Measurements from ENCODE around the gene ALKBH8.
"Not testable (repeated sequence)": the region's sequence is repeated elsewhere in the genome, so short reads cannot be mapped to it uniquely, and the experiment has no call there.

Gene ALKBH8

GRCh38 chr11:107573438-107573837, 7.9 kb upstream of the ALKBH8 start:
- Histone ChIP-seq H3K9ac (ENCODE audit: low read length) (no peak overlapping the region), H3K9me3 (ENCODE audit: control insufficient read depth, low read length) (no peaks in the 10 kb centered on the region), H3K4me1 (ENCODE audit: control insufficient read depth, insufficient read depth, low read length) (no peaks in the 10 kb centered on the region), H3K27me3 (replicated peaks; ENCODE audit: control insufficient read depth, insufficient read depth, low read length) (no peaks in the 10 kb centered on the region), H3K4me3 (ENCODE audit: low read length) (no peak overlapping the region), H3K36me3 (ENCODE audit: control insufficient read depth, insufficient read depth, low read length, severe bottlenecking) (no peaks in the 10 kb centered on the region)
- no peak for DNase-seq (ENCODE audit: low read depth)

DNA sequence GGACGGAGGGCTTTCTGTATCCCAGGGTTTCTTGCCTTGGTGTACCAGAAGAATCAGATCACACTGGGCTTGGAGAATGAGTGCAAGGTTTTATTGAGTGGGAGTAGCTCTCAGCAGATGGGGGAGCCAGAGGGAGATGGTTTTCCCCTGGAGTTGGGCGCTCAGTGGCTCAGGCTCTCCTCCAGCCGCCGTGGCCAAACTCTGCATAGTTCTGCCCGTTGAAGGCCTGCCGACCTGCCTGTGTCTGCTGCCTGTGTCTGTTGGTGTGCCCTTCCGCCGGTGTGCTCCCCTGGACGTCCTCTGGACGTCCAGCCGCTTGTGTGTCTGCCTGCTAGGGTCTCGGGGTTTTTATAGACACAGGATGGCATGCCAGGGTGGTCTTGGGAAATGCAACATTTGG, 4.5 kb upstream of the ALKBH8 start:
- no peak for DNase-seq (ENCODE audit: low read depth)
- Histone ChIP-seq H3K9me3 (ENCODE audit: control insufficient read depth, low read length) (no peaks in the 10 kb centered on the region), H3K4me3 (ENCODE audit: low read length) (no peak overlapping the region), H3K9ac (ENCODE audit: low read length) (no peak overlapping the region), H3K36me3 (ENCODE audit: control insufficient read depth, insufficient read depth, low read length, severe bottlenecking) (no peaks in the 10 kb centered on the region), H3K4me1 (ENCODE audit: control insufficient read depth, insufficient read depth, low read length) (peaks cover under 1% of the 10 kb centered on the region), H3K27me3 (replicated peaks; ENCODE audit: control insufficient read depth, insufficient read depth, low read length) (no peaks in the 10 kb centered on the region)

GRCh38 chr11:107567739-107568335, 2.3 kb upstream of the ALKBH8 start:
- no peaks in the 10 kb centered on the region for H3K27me3 ChIP-seq (replicated peaks; ENCODE audit: control insufficient read depth, insufficient read depth, low read length)
- H3K9ac ChIP-seq (ENCODE audit: low read length), result no peak overlapping the region
- no peaks in the 10 kb centered on the region for H3K9me3 ChIP-seq (ENCODE audit: control insufficient read depth, low read length)
- no peaks in the 10 kb centered on the region for H3K36me3 ChIP-seq (ENCODE audit: control insufficient read depth, insufficient read depth, low read length, severe bottlenecking)
- H3K4me1 ChIP-seq (ENCODE audit: control insufficient read depth, insufficient read depth, low read length), result peaks cover 21% of the 10 kb centered on the region
- no peak for DNase-seq (ENCODE audit: low read depth)
- H3K4me3 ChIP-seq (ENCODE audit: low read length), result no peak overlapping the region

DNA sequence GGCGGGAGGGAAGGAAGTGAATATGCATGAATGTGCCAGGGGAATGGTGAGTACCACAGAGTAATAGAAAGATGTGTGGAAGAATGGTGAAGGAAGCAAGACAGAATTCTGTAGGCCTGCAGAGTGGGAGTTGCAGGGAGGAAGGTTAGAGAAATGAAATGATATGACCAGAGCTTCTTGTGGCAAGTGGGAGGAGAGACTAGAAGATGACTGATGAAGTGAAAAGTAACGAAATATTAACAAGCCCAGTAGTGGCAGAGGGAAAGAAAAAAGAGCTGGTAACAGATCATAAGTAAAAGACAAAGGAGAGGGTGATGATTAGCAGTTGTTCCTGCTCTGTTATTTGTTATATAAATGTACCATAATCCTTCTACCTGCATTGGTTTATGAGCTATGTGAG, 1.0 kb upstream of the ALKBH8 start:
- Histone ChIP-seq H3K27me3 (replicated peaks; ENCODE audit: control insufficient read depth, insufficient read depth, low read length) (no peaks in the 10 kb centered on the region), H3K4me3 (ENCODE audit: low read length) (no peak overlapping the region), H3K36me3 (ENCODE audit: control insufficient read depth, insufficient read depth, low read length, severe bottlenecking) (no peaks in the 10 kb centered on the region), H3K4me1 (ENCODE audit: control insufficient read depth, insufficient read depth, low read length) (peaks cover 34% of the 10 kb centered on the region), H3K9me3 (ENCODE audit: control insufficient read depth, low read length) (no peaks in the 10 kb centered on the region), H3K9ac (ENCODE audit: low read length) (no peak overlapping the region)
- no peak for DNase-seq (ENCODE audit: low read depth)

- not testable (repeated sequence) for H3K27me3 ChIP-seq (replicated peaks; ENCODE audit: control insufficient read depth, insufficient read depth, low read length); H3K36me3 ChIP-seq (ENCODE audit: control insufficient read depth, insufficient read depth, low read length, severe bottlenecking); H3K9me3 ChIP-seq (ENCODE audit: control insufficient read depth, low read length)
- peak overlapping the region; percentile 98 for H3K4me3 ChIP-seq (ENCODE audit: low read length)
- DNase-seq (ENCODE audit: low read depth), result peak; percentile 27
- peak overlapping the region; percentile 93 for H3K9ac ChIP-seq (ENCODE audit: low read length)
- H3K4me1 ChIP-seq (ENCODE audit: control insufficient read depth, insufficient read depth, low read length), result peaks cover 39% of the 10 kb centered on the region
Measured at GRCh38 chr11:107565955-107566501, 493 bp upstream of the ALKBH8 start.

- Histone ChIP-seq H3K36me3 (ENCODE audit: control insufficient read depth, insufficient read depth, low read length, severe bottlenecking) (no peaks in the 10 kb centered on the region), H3K4me3 (ENCODE audit: low read length) (peak overlapping the region; percentile 98), H3K27me3 (replicated peaks; ENCODE audit: control insufficient read depth, insufficient read depth, low read length) (no peaks in the 10 kb centered on the region), H3K9ac (ENCODE audit: low read length) (peak overlapping the region; percentile 93), H3K9me3 (ENCODE audit: control insufficient read depth, low read length) (no peaks in the 10 kb centered on the region), H3K4me1 (ENCODE audit: control insufficient read depth, insufficient read depth, low read length) (peaks cover 41% of the 10 kb centered on the region)
- DNase-seq (ENCODE audit: low read depth), result no peak
Measured at GRCh38 chr11:107564877-107565218, 687 bp downstream of the ALKBH8 start.

- peak overlapping the region; percentile 98 for H3K4me3 ChIP-seq (ENCODE audit: low read length)
Measured at GRCh38 chr11:107563702-107564101, 1.8 kb downstream of the ALKBH8 start.

GRCh38 chr11:107562647-107563208, 2.8 kb downstream of the ALKBH8 start:
- no peaks in the 10 kb centered on the region for H3K9me3 ChIP-seq (ENCODE audit: control insufficient read depth, low read length)
- H3K4me3 ChIP-seq (ENCODE audit: low read length), result no peak overlapping the region
- peak overlapping the region; percentile 50 for H3K9ac ChIP-seq (ENCODE audit: low read length)
- H3K27me3 ChIP-seq (replicated peaks; ENCODE audit: control insufficient read depth, insufficient read depth, low read length), result no peaks in the 10 kb centered on the region
- DNase-seq (ENCODE audit: low read depth), result peak; percentile 46
- H3K4me1 ChIP-seq (ENCODE audit: control insufficient read depth, insufficient read depth, low read length), result peaks cover 41% of the 10 kb centered on the region
- H3K36me3 ChIP-seq (ENCODE audit: control insufficient read depth, insufficient read depth, low read length, severe bottlenecking), result peaks cover 9% of the 10 kb centered on the region

More at GRCh38 chr11:107563702-107564101, 1.8 kb downstream of the ALKBH8 start:
- Histone ChIP-seq H3K9ac (ENCODE audit: low read length) (peak overlapping the region; percentile 31), H3K4me1 (ENCODE audit: control insufficient read depth, insufficient read depth, low read length) (peaks cover 41% of the 10 kb centered on the region), H3K9me3 (ENCODE audit: control insufficient read depth, low read length) (no peaks in the 10 kb centered on the region), H3K27me3 (replicated peaks; ENCODE audit: control insufficient read depth, insufficient read depth, low read length) (no peaks in the 10 kb centered on the region), H3K36me3 (ENCODE audit: control insufficient read depth, insufficient read depth, low read length, severe bottlenecking) (peaks cover 8% of the 10 kb centered on the region)
- DNase-seq (ENCODE audit: low read depth), result peak; percentile 82

DNA sequence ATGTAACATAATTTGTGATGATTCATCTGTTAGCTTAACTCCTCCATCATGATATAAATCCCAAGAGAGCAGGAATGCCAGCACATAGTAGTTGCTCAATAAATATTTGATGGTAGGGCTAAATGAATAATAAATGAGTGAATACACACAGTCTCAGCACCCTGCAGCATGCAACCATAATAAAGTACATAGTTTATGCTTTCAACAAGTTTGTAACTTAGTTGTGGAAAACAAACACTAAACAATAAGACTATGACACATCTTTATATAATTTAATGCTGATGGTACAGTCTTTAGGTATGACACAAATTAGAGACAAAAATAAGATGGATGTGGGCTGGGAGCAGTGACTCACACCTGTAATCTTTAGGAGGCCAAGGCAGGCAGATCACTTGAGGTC, 3.8 kb downstream of the ALKBH8 start:
- no peak overlapping the region for H3K4me3 ChIP-seq (ENCODE audit: low read length)
- H3K9me3 ChIP-seq (ENCODE audit: control insufficient read depth, low read length), result no peaks in the 10 kb centered on the region
- no peak overlapping the region for H3K9ac ChIP-seq (ENCODE audit: low read length)
- DNase-seq (ENCODE audit: low read depth), result no peak
- no peaks in the 10 kb centered on the region for H3K27me3 ChIP-seq (replicated peaks; ENCODE audit: control insufficient read depth, insufficient read depth, low read length)
- H3K4me1 ChIP-seq (ENCODE audit: control insufficient read depth, insufficient read depth, low read length), result peaks cover 41% of the 10 kb centered on the region
- peaks cover 9% of the 10 kb centered on the region for H3K36me3 ChIP-seq (ENCODE audit: control insufficient read depth, insufficient read depth, low read length, severe bottlenecking)

DNA sequence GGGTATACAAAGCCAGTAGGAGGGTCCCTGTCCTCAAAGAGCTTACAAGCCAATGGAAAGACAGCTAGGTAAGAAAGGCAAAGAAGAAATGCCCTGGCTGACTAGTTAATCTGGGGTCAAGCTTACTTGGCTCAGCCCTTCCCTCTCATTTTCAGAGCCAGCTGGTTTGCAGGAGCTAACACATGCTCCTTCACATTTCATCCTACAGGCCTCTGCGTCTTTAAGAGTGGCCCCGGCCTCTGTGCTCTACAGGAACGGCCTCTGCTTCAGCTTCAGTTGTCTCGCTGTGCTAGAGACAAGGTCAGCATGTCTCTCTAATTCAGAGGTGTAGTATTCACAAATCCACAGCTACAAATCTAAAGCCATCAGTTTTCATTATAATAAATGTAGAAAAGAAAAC, 15.2 kb downstream of the ALKBH8 start:
- DNase-seq (ENCODE audit: low read depth), result no peak
- peaks cover 6% of the 10 kb centered on the region for H3K4me1 ChIP-seq (ENCODE audit: control insufficient read depth, insufficient read depth, low read length)
- no peaks in the 10 kb centered on the region for H3K27me3 ChIP-seq (replicated peaks; ENCODE audit: control insufficient read depth, insufficient read depth, low read length)
- no peak overlapping the region for H3K4me3 ChIP-seq (ENCODE audit: low read length)
- peaks cover 15% of the 10 kb centered on the region for H3K36me3 ChIP-seq (ENCODE audit: control insufficient read depth, insufficient read depth, low read length, severe bottlenecking)
- H3K9ac ChIP-seq (ENCODE audit: low read length), result no peak overlapping the region
- no peaks in the 10 kb centered on the region for H3K9me3 ChIP-seq (ENCODE audit: control insufficient read depth, low read length)

DNA sequence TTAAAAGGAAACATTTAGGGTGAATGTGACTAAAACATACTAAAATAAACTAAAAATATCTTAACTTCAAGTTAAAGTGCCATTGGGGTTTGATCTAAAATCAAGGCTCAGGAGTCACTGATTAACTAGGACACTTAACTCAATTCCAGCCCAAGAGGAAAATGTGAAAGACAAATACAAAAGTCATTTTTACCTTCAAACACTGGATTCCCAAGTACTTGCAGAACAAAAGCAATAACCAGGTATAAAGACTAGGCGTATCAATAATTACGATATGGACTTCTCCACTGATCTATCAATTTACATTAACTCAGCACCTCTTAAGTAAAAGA, 15.6 kb downstream of the ALKBH8 start:
- Histone ChIP-seq H3K9me3 (ENCODE audit: control insufficient read depth, low read length) (no peaks in the 10 kb centered on the region), H3K9ac (ENCODE audit: low read length) (no peak overlapping the region), H3K36me3 (ENCODE audit: control insufficient read depth, insufficient read depth, low read length, severe bottlenecking) (peaks cover 15% of the 10 kb centered on the region), H3K27me3 (replicated peaks; ENCODE audit: control insufficient read depth, insufficient read depth, low read length) (no peaks in the 10 kb centered on the region), H3K4me1 (ENCODE audit: control insufficient read depth, insufficient read depth, low read length) (peaks cover 9% of the 10 kb centered on the region), H3K4me3 (ENCODE audit: low read length) (no peak overlapping the region)
- DNase-seq (ENCODE audit: low read depth), result no peak

Measured in adipocyte (in vitro differentiated cells).